Left lung (tissue), 10 donors: ENCODE measurements around the gene DHRS4L2. TPM values are rescaled to one million over a fixed set of nuclear protein-coding genes. Genes with fewer than 3 reads are reported as not detected.

Experiments
- ATAC-seq: fragments of 200-7000 bp; cut with Tn5 transposase; one replicate; pipeline ENCODE4 v1.9.1; 2020; ENCODE audit warnings: moderate library complexity
- DNase-seq, 4 donors: peaks; one replicate each; pipeline ENCODE4 v3.0.0-alpha.2; 2013 to 2020
- H3K27ac ChIP-seq, 2 donors: fragments of 200-600 bp; sonication (generic) in 1 of 2; one replicate each; pipeline versions ENCODE4 v1.5.0 to v1.8.0; 2020 to 2021
- H3K27me3 ChIP-seq, 2 donors: fragments of 200-600 bp; sonication (generic) in 1 of 2; one replicate each; pipeline versions ENCODE4 v1.5.0 to v1.8.0; 2020 to 2021
- H3K36me3 ChIP-seq, 2 donors: fragments of 200-600 bp; sonication (generic) in 1 of 2; one replicate each; pipeline versions ENCODE4 v1.5.0 to v1.8.0; 2020 to 2021
- H3K4me1 ChIP-seq, 2 donors: fragments of 200-600 bp; one replicate each; pipeline ENCODE4 v1.8.0; 2021
- H3K4me3 ChIP-seq, 2 donors: fragments of 200-600 bp; sonication (generic) in 1 of 2; one replicate each; pipeline versions ENCODE4 v1.5.0 to v1.8.0; 2020 to 2021; ENCODE audit warnings: mild to moderate bottlenecking in 1 of 2
- H3K9me3 ChIP-seq, 2 donors: fragments of 200-600 bp; sonication (generic) in 1 of 2; one replicate each; pipeline versions ENCODE4 v1.5.0 to v1.8.0; 2020 to 2021
- intact Hi-C, 2 donors: fragments of 100-400 bp; cut with DNase I; formaldehyde crosslinking; loops; one replicate each; pipeline versions ENCODE4 v1.11.2 to v1.14.2; 2022
- polyA plus RNA-seq, 6 donors: library from polyadenylated mRNA; unstranded; fragments of 120-200 nt; gene quantifications; one replicate each; pipeline ENCODE4 v1.2.1, GENCODE V29; 2013; ENCODE audit not compliant: insufficient read length in 6 of 6
- total RNA-seq, 2 donors: library from RNA; stranded (reverse); fragmentation: NEBNext Ultra II Directional; extraction: Animal tissue kit (Norgen Biotek cat#: 25700); gene quantifications; one replicate each; pipeline ENCODE4 v1.2.1, GENCODE V29; 2021
- TF ChIP-seq, protein P1 (sequence below), 2 donors: fragments of 200-600 bp; sonication (generic) in 1 of 2; IDR thresholded peaks; one replicate each; pipeline versions ENCODE4 v1.5.0 to v1.8.0; 2021; ENCODE audit warnings: antibody characterized with exemption in 2 of 2
- donor health status: DM: no; HTN: yes; CAD: no.
- donor health status: DM: no; HTN: no; CAD: no.

The DHRS4L2 gene
- total and polyA plus RNA-seq, 8 donors: 13.8 to 32.8 (median 26.4) TPM

- intact Hi-C loops: no loop called here
- H3K27me3 ChIP-seq: peaks cover 0 to 37% of the 10 kb centered on the region in 2 donors
- H3K4me3 ChIP-seq: peak overlapping the region; percentile 60 to 73
- DNase-seq (no peak), ATAC-seq (no peak)
- TF ChIP-seq, protein P1, sequence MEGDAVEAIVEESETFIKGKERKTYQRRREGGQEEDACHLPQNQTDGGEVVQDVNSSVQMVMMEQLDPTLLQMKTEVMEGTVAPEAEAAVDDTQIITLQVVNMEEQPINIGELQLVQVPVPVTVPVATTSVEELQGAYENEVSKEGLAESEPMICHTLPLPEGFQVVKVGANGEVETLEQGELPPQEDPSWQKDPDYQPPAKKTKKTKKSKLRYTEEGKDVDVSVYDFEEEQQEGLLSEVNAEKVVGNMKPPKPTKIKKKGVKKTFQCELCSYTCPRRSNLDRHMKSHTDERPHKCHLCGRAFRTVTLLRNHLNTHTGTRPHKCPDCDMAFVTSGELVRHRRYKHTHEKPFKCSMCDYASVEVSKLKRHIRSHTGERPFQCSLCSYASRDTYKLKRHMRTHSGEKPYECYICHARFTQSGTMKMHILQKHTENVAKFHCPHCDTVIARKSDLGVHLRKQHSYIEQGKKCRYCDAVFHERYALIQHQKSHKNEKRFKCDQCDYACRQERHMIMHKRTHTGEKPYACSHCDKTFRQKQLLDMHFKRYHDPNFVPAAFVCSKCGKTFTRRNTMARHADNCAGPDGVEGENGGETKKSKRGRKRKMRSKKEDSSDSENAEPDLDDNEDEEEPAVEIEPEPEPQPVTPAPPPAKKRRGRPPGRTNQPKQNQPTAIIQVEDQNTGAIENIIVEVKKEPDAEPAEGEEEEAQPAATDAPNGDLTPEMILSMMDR (IDR thresholded peaks at IDR 0.05): no peak
- H3K27ac ChIP-seq: no peak overlapping the region
- no peaks in the 10 kb centered on the region for H3K9me3 ChIP-seq
- H3K36me3 ChIP-seq: no peaks in the 10 kb centered on the region
- H3K4me1 ChIP-seq: peaks cover 0 to 28% of the 10 kb centered on the region in 2 donors
These were observed 64.2 kb downstream of the DHRS4L2 start for GRCh38 chr14:24052656-24053547.

DNA sequence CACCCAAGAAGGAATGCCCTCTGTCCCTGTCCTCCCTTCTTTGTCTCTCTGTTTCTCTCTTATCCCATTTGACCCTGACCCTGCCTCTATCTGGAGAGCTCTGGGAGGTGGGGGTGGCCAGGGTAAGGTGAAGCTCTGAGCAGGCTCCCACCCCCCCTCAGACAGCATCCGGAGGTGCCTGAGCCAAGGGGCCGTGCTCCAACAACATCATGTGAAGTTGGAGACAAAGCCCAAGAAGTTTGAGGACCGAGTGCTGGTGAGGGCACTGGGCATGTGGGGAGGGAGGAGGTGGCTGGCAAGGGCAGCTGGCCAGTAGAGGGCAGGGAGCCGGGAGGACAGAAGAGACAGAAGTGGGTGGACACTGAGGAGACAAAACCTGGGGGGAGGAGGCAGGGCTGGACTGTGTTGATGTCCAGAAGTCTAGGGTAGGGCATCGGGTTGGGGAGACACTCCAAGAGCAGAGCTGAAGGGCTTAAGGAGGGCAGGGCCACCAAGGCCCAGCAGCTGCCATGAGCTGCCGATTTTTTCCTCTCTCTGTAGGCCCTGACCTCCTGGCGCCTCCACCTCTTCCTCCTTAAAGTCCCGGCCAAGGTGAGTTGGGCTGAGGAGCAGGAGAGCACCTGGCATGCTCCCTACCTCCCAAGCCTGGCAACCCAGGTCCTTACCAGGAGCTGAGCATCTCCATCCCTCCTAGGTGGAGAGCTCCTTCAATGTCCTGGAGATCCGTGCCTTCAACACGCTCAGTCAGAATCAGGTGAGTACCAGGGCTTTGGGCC lies 65.0 kb downstream of the DHRS4L2 start:
- H3K27ac ChIP-seq: no peak overlapping the region
- H3K27me3 ChIP-seq: peaks cover 0 to 37% of the 10 kb centered on the region in 2 donors
- H3K4me3 ChIP-seq: no peak overlapping the region
- peak in 2 of 4 donors; percentile 21 to 27 for DNase-seq
- H3K4me1 ChIP-seq: peaks cover 0 to 27% of the 10 kb centered on the region in 2 donors
- intact Hi-C loops: no loop called here
- no peak for ATAC-seq
- H3K9me3 ChIP-seq: no peaks in the 10 kb centered on the region
- no peaks in the 10 kb centered on the region for H3K36me3 ChIP-seq
- TF ChIP-seq, protein P1 (IDR thresholded peaks at IDR 0.05): no peak

- Histone ChIP-seq H3K27ac (no peak overlapping the region), H3K27me3 (peaks cover 0 to 37% of the 10 kb centered on the region in 2 donors), H3K4me3 (no peak overlapping the region), H3K4me1 (peaks cover 0 to 21% of the 10 kb centered on the region in 2 donors), H3K9me3 (no peaks in the 10 kb centered on the region), H3K36me3 (no peaks in the 10 kb centered on the region)
- no peak for DNase-seq
- TF ChIP-seq, protein P1 (IDR thresholded peaks at IDR 0.05): no peak
- ATAC-seq: no peak
- intact Hi-C loops: no loop called here
These were observed 65.6 kb downstream of the DHRS4L2 start for GRCh38 chr14:24054324-24054641.

DNA sequence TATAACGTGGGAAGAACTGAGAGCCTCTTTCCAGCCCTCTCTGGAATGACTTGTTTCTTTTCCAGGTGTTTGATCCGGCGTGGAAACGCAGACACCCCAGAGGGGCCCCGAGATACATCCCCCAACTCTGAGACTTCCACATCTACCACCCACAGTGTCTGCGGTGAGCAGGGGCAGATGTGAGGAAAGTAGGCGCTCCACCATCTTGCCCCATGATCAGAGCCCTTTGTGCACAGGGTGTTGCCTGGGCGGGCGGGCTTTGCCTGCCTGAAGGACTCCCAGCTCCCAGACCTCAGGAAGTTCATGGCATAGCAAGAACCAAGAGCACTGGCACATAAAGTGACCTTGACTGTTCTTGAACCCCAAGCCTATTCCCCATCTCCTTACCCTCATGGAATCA lies 65.9 kb downstream of the DHRS4L2 start:
- no peaks in the 10 kb centered on the region for H3K36me3 ChIP-seq
- no peak for ATAC-seq
- H3K4me1 ChIP-seq: peaks cover 0 to 19% of the 10 kb centered on the region in 2 donors
- intact Hi-C loops: no loop called here
- H3K4me3 ChIP-seq: no peak overlapping the region
- H3K9me3 ChIP-seq: no peaks in the 10 kb centered on the region
- H3K27ac ChIP-seq: no peak overlapping the region
- peaks cover 0 to 37% of the 10 kb centered on the region in 2 donors for H3K27me3 ChIP-seq
- TF ChIP-seq, protein P1 (IDR thresholded peaks at IDR 0.05): no peak
- DNase-seq: no peak

Other genes starting within 250 kb of the DHRS4L2 start
- gene DHRS4, start 35.2 kb upstream of the DHRS4L2 start, total RNA-seq: 10 to 100 TPM; 28.1 to 36.5 TPM
- gene DHRS4, start 35.2 kb upstream of the DHRS4L2 start, polyA plus RNA-seq: 10 to 100 TPM; 34.5 to 41.4 (median 39.1) TPM
- gene CARMIL3, start 63.1 kb downstream of the DHRS4L2 start, total RNA-seq: 1 to 10 TPM; 1.0 to 2.3 TPM
- 1 to 10 TPM; 1.1 to 2.3 (median 1.4) TPM for gene CARMIL3, start 63.1 kb downstream of the DHRS4L2 start, polyA plus RNA-seq
- gene CPNE6, start 82.6 kb downstream of the DHRS4L2 start, total RNA-seq: not detected
- gene CPNE6, start 82.6 kb downstream of the DHRS4L2 start, polyA plus RNA-seq: under 1 TPM in 1 of 6 donors, not detected in 5; 0.12 TPM
- gene PCK2, start 105.4 kb downstream of the DHRS4L2 start, total RNA-seq: 10 to 100 TPM; 36.5 to 61.3 TPM
- gene PCK2, start 105.4 kb downstream of the DHRS4L2 start, polyA plus RNA-seq: 10 to 100 TPM; 12.9 to 18.9 (median 15.7) TPM
- gene DCAF11, start 125.8 kb downstream of the DHRS4L2 start, total RNA-seq: 10 to 100 TPM; 56.4 to 65.1 TPM
- 10 to 100 TPM; 60.6 to 76.3 (median 67.6) TPM for gene DCAF11, start 125.8 kb downstream of the DHRS4L2 start, polyA plus RNA-seq
- gene NRL, start 126.0 kb downstream of the DHRS4L2 start, total RNA-seq: 1 to 10 TPM; 1.6 to 2.7 TPM
- gene NRL, start 126.0 kb downstream of the DHRS4L2 start, polyA plus RNA-seq: 1 to 10 TPM in 5 of 6 donors, under 1 TPM in 1; 0.97 to 1.8 (median 1.4) TPM
- under 1 TPM; 0.68 to 0.76 TPM for gene FITM1, start 141.7 kb downstream of the DHRS4L2 start, total RNA-seq
- gene FITM1, start 141.7 kb downstream of the DHRS4L2 start, polyA plus RNA-seq: 1 to 10 TPM in 4 of 6 donors, under 1 TPM in 2; 0.77 to 1.5 (median 1.0) TPM
- gene PSME1, start 147.3 kb downstream of the DHRS4L2 start, total RNA-seq: 100 to 1,000 TPM; 190 to 203 TPM
- gene PSME1, start 147.3 kb downstream of the DHRS4L2 start, polyA plus RNA-seq: 100 to 1,000 TPM; 189 to 236 (median 221) TPM
- gene EMC9, start 152.7 kb downstream of the DHRS4L2 start, total RNA-seq: 10 to 100 TPM; 16.2 to 18.1 TPM
- 10 to 100 TPM; 13.5 to 24.3 (median 23.0) TPM for gene EMC9, start 152.7 kb downstream of the DHRS4L2 start, polyA plus RNA-seq
- gene PSME2, start 157.7 kb downstream of the DHRS4L2 start, total RNA-seq: 100 to 1,000 TPM; 134 to 224 TPM
- gene PSME2, start 157.7 kb downstream of the DHRS4L2 start, polyA plus RNA-seq: 100 to 1,000 TPM; 126 to 164 (median 159) TPM
- gene RNF31, start 158.6 kb downstream of the DHRS4L2 start, total RNA-seq: 10 to 100 TPM; 49.3 to 61.5 TPM
- 10 to 100 TPM; 42.4 to 69.9 (median 54.6) TPM for gene RNF31, start 158.6 kb downstream of the DHRS4L2 start, polyA plus RNA-seq
- gene IRF9, start 172.3 kb downstream of the DHRS4L2 start, total RNA-seq: 100 to 1,000 TPM in 1 of 2 donors, 10 to 100 TPM in 1; 95.6 to 131 TPM
- 10 to 100 TPM; 53.4 to 69.9 (median 61.2) TPM for gene IRF9, start 172.3 kb downstream of the DHRS4L2 start, polyA plus RNA-seq
- gene REC8, start 183.2 kb downstream of the DHRS4L2 start, total RNA-seq: 10 to 100 TPM; 27.0 to 31.6 TPM
- 10 to 100 TPM; 38.5 to 66.0 (median 44.3) TPM for gene REC8, start 183.2 kb downstream of the DHRS4L2 start, polyA plus RNA-seq
- gene IPO4, start 199.9 kb downstream of the DHRS4L2 start, total RNA-seq: 10 to 100 TPM; 25.0 to 62.4 TPM
- gene IPO4, start 199.9 kb downstream of the DHRS4L2 start, polyA plus RNA-seq: 10 to 100 TPM; 22.6 to 39.5 (median 29.0) TPM
- gene TM9SF1, start 206.5 kb downstream of the DHRS4L2 start, total RNA-seq: 10 to 100 TPM; 64.9 to 72.5 TPM
- 10 to 100 TPM; 28.1 to 37.6 (median 32.4) TPM for gene TM9SF1, start 206.5 kb downstream of the DHRS4L2 start, polyA plus RNA-seq
- gene TSSK4, start 216.8 kb downstream of the DHRS4L2 start, total RNA-seq: under 1 TPM; 0.37 to 0.55 TPM
- gene TSSK4, start 216.8 kb downstream of the DHRS4L2 start, polyA plus RNA-seq: 10 to 100 TPM in 5 of 6 donors, 1 to 10 TPM in 1; 9.6 to 16.1 (median 13.7) TPM
- gene CHMP4A, start 224.6 kb downstream of the DHRS4L2 start, total RNA-seq: 10 to 100 TPM; 35.0 to 46.7 TPM
- 10 to 100 TPM; 52.8 to 64.6 (median 58.8) TPM for gene CHMP4A, start 224.6 kb downstream of the DHRS4L2 start, polyA plus RNA-seq
- gene MDP1, start 227.1 kb downstream of the DHRS4L2 start, total RNA-seq: 10 to 100 TPM; 12.4 to 13.8 TPM
- 10 to 100 TPM in 5 of 6 donors, 1 to 10 TPM in 1; 9.8 to 19.4 (median 11.7) TPM for gene MDP1, start 227.1 kb downstream of the DHRS4L2 start, polyA plus RNA-seq
- 100 to 1,000 TPM; 162 to 163 TPM for gene NEDD8, start 243.4 kb downstream of the DHRS4L2 start, total RNA-seq
- 100 to 1,000 TPM; 185 to 219 (median 203) TPM for gene NEDD8, start 243.4 kb downstream of the DHRS4L2 start, polyA plus RNA-seq
- 10 to 100 TPM; 63.6 to 69.6 TPM for gene GMPR2, start 244.0 kb downstream of the DHRS4L2 start, total RNA-seq
- 100 to 1,000 TPM in 4 of 6 donors, 10 to 100 TPM in 2; 96.6 to 117 (median 114) TPM for gene GMPR2, start 244.0 kb downstream of the DHRS4L2 start, polyA plus RNA-seq